Kasumi-1 (cell line): ENCODE measurements around the gene CNKSR3.
A peak's percentile ranks its signal among the peaks of the same experiment; 100 is the strongest.
"Not testable (repeated sequence)": the region's sequence is repeated elsewhere in the genome, so short reads cannot be mapped to it uniquely, and the experiment has no call there.

Experiments
- DNase-seq, 2 experiments: peaks; one replicate each; lab custom pipeline; 2025; lab: John Stamatoyannopoulos, UW

Gene CNKSR3

DNA sequence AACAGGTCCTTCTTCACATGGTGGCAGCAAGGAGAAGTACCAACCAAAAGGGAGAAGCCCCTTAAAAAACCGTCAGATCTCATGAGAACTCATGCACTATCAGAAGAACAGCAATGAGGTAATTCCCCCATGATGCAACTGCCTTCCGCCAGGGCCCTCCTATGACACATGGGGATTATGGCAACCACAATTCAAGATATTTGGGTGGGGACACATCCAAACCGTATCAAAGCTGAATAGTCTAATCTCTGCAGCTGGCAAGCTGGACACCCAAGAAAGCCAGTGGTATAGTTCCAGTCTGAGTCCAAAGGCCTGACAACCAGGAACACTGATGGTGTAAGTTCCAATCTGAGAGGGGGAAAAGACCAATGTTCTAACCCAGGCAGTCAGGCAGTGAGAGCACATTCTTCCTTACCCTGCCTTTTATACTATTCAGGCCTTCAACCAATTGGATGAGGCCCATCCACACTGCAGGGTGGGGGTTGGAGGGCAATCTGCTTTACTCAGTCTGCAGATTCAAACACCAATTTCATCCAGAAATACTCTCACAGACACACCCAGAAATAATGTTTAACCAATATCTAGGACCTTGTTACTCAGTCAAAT is 17.9 kb upstream of the CNKSR3 start:
- DNase-seq, result no peak

DNA sequence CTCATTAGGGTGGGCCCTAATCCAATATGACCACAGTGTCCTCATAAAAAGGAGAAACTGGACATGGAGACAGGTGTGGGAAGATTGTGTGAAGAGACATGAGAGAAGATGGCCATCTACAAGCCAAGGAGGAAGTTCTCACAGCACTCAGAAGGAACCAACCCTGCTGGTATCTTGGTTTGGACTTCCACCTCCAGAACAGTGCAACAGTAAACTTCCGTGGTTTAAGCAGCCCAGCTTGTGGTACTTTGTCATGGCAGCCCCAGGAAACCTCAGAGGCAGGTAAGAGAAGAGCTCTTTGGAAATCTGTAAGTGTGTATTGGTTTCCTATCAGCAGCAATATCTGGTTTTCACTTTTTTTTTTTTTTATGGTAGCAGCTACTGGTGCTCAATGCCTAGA is 16.5 kb upstream of the CNKSR3 start:
- no peak for DNase-seq

DNA sequence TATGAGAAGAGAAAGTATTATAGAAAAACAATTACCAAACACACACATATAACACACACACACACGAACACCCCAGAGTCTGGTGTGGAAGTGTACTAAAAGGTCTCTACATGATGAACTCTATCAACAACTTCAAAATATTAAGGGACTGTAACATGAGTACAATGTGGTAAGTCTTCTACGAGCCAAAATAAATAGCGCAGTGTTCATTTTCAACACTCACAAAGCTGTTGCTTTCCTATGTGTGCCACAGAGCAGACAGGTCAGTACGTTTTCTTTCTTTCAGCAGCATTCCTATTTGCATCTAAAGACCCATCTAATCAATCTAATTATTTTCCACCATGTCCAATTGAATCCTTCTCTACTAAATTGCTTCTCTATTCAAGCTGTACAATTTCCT is 12.1 kb upstream of the CNKSR3 start:
- no peak for DNase-seq

DNA sequence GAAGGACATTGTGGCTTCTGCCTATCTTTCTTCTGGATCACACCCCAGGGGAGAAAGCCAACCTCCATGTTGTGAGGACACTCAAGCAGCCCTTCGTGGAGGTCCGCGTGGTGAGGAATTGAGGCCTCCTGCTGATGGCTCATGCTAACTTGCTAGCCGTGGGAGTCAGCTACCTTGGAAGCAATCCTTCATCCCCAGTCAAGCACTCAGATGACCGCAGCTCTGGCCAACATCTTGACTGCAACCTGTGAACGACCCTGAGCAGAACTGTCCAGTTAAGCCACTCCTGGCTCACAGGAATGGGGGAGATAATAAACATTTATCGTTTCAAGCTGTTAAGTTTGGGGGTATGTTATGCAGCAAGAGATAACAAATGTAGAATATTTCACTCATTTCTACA is 10.9 kb upstream of the CNKSR3 start:
- no peak for DNase-seq

DNA sequence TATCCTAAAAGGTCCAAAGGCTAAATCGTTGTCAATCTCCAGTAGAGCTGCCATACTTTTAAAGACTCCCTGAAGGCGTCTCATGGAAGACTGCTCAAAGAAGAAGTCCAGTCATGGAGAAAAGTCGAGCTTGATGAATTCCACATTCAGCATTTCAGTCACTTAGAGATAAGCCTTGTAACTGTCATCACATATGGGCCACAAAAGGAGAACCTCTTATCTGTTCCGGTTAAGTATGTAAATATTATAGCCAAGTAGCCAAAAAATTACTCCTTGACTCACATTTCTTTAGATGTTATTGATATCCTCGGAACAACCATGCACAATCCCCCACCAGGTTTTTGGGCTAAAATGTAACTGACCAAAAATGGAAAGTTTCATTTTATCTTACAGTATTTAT is 9.8 kb upstream of the CNKSR3 start:
- no peak for DNase-seq

DNA sequence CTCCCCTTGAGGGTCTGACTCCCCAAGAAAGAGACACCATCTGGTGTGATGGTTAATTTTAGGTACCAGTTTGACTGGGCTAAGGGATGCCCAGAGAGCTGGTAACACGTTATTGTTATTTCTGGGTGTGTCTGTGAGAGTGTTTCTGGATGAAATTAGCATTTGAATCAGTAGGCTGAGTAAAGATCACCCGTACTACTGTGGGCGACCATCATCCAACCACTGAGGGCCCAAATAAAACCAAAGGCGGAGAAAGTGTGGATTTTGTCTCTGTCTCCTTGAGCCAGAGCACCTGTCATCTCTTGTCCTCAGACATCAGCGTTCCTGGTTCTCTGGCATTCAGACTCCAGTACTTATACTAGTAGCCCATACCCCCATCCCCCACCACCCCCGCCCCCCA is 7.9 kb upstream of the CNKSR3 start:
- no peak for DNase-seq

DNA sequence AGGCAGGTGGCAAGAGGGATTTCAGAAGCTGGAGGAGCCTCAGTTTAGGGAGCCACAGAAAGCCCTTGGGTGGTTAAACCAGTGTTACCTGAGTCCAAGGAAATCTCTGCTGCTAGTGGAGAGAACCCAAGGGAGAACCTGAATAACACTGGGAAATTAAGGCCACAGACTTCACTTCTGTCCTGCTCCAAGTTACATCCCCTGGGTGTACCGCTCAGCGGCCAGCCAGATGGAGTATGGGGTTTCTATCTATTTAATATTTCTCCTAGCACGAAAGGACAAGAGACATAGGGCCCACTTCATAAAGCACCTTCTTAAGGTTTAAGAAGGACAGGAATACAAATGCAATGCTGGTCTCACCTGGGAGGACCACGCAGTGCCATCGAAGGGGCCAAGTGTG is 5.8 kb upstream of the CNKSR3 start:
- DNase-seq, result no peak

DNA sequence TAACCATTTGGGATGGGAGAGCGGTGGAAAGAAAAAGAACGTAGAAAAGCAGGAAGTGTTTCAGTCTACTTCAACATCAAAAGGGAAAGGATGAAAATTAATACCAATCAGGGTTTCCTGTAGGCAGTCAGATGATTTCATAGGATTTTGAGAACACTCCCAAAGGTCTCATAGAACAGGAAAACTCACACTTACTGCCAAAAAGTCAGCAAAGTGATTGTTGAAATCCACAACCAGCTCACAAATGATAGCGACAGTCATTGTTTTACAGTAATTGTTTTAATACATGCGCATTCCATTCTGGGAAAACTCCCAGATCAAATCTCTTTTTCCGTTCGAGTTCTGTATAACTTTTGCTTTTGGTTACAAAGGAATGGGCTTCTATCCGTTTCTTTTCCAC is 5.3 kb upstream of the CNKSR3 start:
- DNase-seq, result no peak

DNA sequence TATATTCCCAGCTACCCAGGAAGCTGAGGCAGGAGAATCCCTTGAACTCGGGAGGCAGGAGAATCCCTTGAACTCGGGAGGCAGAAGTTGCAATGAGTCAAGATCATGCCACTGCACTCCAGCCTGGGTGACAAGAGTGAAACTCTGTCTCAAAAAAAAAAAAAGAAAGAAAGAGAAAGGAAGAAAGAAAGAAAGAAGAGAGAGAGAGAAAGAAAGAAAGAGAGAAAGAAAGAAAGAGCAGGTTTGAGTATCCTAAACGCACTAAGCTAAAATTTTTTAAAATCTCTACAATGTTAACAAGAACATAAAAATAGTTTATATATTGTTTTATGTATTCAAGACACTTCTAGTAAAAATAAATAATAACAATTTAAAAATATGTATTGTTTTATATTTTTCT is 4.6 kb upstream of the CNKSR3 start:
- DNase-seq, result not testable (repeated sequence)

DNA sequence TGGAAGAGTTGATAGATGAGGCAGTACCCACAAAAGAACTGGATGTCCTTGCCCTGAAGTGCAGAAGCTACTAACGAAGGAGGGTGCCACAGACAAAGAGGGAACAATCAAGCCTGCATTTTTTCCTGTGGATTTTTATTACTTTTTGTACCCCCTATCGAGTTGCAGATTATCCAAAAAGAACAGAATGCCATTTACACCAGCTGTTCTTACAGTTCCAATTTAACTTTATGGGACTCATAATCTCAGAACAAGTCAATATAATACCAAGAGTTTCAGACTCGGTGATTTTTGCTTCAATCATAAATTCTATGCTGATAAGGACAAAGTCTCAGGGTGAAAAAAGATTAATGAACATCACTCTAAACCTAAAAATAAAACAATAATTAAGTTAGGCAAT is 4.0 kb upstream of the CNKSR3 start:
- no peak for DNase-seq

DNA sequence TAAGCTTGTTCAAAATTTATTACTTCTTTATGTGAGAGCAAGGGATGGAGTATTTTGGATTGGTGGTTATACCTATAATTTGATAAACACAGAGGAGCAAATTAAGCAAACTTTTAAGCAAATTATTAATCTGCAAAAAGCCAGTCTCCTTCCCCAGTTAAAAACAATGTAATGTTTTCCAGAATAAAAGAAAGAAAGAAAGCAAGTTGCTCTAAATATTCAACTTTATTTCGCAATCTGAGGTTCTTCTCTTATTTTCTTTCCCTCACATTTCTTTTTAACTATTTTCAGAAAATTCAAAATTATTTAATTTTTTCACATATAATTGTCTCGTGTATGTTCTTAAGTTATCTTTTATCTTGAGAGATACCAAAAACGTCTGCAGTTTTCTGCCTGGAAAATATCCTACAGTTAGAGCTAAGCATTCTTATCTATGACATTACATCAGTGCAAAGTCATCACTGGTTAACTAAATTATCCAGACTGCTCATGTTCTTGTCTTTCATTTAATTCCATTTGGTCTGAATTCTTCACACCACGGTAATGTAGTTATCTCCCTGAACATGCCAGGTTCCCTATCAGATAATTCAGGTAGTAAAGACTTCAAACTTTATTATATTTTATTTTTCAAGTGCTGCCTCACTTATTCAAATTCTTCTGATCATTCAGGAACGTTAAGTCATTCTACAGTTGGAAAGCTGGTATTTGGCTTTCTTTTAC is 3.3 kb upstream of the CNKSR3 start:
- no peak for DNase-seq

DNA sequence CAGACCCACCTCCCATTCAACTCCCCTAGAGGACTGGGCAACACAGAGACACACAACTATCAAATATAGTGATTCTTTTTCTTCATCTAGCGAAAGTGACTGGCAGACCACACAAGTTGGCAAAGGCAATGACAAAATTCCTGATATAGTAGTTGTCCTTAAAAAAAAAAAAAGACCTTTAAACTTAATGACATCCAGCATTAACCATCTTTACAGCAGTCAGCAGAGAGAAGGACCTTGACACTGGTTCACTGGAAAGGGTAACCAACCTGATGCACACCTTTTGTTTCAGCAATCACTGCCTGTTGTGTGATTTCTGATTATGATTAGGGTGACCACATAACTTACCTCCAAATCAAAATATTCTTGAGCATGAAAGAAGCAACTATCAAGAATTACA is 1.7 kb upstream of the CNKSR3 start:
- DNase-seq, result no peak

DNA sequence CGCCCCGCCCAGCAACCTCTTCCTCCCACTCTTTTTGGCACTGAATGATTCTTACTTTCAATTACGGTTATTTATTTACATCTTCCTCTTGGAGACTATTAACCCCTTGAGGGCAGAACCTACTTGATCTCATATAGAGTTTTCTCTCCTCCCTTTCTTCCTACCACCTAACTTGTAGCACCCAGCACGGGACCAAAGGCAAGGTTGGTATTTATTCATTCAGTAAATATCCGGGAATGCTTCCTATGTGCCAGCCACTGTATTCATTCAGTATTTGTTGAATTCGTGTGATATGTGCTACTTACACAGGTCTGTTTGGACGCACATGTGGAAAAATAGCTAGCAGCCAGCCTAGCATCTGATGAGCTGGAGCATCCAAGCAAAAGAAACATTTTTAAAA is 1.3 kb upstream of the CNKSR3 start:
- peak in 1 of 2 experiments; percentile 21 for DNase-seq

DNA sequence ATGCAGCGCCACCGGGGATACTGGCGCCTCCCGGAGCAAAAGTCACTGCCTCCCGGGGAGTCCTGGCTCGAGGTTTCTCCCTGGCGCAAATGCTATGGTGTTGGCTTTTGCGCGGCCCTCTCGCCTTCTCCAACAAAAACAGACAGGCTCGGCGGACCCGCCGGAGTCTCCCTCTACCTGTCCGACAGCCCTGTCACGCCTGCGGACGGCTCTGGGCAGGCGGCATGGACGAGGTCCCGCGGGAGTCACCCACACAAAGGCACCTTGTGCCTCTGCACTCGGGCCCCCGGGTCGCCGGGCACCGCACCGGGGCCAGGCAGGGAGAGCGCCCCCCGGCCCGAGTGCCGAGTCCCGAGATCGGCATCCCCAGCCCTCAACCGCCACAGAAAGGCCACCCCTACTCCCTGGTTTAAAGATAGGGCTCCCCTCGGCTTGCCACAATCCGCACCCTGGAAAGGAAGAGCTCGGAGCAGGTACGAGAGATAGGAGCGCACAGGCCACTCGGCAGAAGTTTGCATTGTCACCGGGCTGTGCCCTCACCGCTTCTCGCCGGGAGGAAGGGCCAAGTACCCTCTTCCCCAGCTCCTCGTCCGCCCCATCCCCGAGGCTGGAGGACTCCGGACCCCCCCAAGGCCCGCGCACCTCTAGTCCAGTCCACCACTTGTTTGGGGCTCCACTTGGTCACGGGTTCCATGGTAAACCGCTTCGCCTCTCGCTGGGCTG is 903 bp downstream of the CNKSR3 start:
- peak; percentile 45 to 56 for DNase-seq

DNA sequence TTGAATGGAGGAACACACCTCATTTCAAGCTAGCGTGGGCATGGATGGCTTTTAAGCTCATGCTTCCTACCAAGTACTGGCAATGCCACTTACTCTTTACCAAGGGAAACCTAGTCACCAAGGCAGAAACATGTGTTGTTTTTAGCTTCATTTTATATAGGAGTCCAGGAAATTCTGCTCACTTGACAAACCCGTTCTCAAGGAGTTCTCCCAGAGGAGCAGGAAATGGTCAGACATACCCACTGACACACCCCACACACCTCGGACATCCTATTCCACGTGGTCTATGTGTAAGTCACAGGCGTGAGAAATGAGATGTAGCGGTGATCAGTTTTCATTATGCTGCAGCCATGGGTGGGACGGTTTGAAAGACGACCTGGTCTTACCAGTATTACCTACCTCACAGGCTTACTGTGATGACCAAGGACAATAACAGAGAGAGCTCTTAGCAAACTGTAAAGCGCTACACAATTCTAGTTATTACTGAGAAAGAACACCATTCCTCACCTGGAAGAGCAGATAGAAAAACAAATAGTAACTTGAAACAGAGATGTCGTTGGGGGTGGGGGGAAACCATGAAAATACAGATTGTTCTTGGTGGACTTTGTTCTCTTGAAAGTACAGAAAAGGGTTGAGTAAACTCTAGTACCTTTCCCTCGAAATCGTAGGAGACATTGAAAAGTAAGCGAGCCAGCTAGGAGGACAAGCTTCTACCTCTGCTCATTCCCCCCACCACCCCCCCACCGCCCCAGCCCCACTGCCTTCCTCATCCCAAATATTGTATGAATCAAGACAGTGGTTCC is 1.7 kb downstream of the CNKSR3 start:
- peak; percentile 15 to 17 for DNase-seq

DNA sequence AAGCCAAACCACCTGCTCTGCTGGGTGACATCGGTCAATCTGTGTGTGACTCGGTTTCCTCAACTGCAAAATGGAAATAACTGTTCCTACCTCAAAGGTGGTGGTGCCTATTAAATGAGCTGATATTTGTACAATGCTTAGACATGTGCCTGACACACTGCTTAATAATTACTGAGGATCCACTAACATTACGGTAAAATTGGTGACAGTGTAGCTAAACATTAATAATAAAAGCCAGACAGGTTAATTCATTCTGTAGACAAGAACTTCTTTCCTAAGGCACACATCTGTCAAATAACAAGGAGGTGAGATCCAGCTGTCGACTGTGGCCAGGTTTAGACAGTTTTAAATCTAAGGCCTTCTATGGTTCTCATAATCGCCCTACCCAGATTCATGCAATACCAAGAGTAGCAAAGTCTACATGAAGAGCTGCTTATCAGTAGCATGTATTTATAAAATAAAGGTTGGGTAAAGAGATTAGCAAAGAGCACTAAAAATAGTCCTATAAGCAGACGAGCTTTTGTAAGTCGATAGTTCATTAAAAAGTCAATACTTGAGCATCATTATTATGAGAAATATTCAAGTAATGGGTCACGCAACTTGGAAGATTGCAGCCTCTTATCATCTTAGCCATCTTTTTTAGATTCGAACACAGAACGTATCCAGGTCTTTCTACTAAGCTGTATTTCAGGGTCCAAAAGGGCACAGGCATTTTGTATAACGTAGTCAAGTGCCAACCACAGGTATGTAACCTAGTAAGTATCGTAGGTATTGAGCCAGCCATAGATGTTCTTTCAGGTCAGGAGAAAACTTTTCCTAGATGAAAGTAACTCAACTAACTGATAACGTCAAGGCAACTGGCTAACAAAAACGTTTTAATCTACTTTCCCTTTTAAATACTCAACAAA is 3.2 kb downstream of the CNKSR3 start:
- no peak for DNase-seq

DNA sequence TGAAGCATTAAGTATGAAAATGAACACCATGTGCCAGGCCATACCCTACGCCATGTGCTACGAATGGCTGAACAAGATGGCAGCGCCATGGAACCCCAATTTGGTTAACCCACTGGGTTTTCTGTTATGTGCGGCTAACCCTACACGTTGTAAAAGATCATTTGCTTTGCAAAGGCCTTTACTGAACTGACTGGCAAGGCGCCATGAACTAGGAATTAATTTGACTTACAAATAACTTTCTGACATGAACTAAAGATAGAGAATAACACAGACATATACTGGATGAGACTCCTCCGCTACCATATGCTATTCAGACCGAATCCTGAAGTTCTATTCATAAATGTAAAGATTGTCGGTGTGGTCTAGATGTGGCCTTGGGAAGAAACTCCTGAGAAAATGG is 3.9 kb downstream of the CNKSR3 start:
- DNase-seq, result no peak

DNA sequence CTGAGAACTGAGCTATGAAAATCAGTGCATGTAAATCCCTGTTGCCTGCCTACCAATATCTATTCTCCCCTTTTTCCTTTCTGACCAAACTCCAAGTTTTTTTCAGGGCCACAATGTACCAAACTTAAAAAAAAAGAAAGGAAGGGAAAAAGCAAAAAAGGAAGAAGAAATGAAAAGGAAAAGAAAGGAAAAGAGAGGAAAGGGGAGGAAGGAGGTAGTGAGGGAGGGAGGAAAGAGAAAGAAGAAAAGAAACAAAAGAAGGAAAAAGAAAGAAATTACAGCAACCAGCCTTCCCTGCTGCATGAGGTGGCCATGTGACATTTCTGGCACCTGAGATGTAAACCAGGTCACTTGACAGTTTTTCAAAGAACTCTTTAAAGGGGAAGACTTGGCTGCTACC is 4.4 kb downstream of the CNKSR3 start:
- DNase-seq, result no peak

DNA sequence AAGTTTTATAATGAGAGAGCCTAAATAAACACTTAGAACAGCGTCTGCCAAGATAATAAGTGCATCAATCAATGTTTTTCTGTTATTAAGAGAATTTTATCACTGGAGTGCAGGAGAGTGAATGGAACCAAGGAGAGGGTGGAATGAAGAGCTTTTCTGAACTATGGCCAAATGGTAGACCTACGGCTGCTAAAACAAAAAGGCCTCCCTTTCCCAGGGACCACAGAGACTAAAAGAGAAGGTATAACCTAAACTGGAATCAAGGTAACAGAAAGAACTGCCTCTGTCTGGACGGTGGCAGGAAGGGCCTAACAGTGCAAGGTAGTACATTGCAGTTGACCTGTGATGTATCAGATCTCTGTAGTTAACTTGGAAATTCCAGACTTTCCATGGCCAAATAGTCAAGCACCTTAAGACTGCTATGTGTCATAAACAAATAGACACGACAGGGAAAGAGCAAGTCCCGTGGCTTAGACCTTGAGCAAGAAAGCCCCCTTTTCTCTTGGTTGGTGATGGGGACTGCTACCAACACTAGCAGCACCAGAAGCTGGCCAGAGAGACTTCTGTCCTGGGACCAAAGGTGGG is 5.5 kb downstream of the CNKSR3 start:
- no peak for DNase-seq

DNA sequence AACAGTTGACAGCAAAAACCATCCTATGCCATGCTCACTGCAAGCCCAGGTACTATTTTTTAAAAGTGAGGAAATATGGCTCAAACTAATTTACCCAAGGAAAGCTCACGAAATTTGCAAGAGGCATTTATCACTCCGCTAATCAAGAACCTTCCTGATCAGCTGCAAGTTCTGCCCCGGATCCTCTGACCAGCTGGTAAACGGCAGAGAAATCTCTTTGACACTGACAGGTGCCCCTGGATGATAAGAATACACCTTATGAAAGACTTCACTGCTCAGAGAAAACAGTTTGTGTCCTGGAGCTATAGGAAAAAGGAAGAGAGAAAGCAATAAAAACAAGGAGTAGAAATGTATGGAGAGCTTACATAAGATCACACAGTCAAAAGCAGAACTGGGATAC is 6.4 kb downstream of the CNKSR3 start:
- DNase-seq, result no peak

DNA sequence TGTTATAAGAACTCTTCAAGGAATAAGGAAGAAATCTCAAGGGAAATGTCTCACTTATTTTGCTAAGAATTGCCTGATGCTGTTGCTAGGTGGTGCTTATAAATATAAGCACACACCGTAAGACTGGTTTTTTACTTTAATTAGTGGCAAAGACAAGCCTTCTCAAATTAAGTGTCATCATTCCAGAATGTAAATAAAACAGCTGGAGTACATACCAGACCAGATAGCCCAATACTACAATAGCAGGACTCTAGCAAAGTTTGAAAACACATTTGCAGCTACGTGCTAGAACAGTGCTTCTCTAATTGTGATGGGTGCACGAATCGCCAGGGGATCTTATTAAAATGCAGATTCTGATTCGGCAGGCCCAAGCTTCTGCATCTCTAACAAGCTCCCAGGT is 6.8 kb downstream of the CNKSR3 start:
- no peak for DNase-seq
